Measurements from ENCODE around the gene TSPAN10. TPM values are rescaled to one million over a fixed set of nuclear protein-coding genes. Genes with fewer than 3 reads are reported as not detected.

TSPAN10 gene
- total RNA-seq, 1 donor from 2014 or later = 2.7 TPM

- Histone ChIP-seq H3K9ac (ENCODE audit: low read length) (no peak overlapping the region), H3K9me3 (ENCODE audit: insufficient read depth, low read depth, low read length) (no peaks in the 10 kb centered on the region), H3K4me1 (ENCODE audit: insufficient read depth, low read length) (peaks cover 17% of the 10 kb centered on the region), H3K4me2 (ENCODE audit: low read length) (no peak overlapping the region), H3K27me3 (ENCODE audit: insufficient read depth, low read length) (no peaks in the 10 kb centered on the region), H3K36me3 (ENCODE audit: insufficient read depth, low read length) (no peaks in the 10 kb centered on the region), H3K27ac (ENCODE audit: low read depth, low read length) (no peak overlapping the region), H3K79me2 (ENCODE audit: insufficient read depth, low read length) (peaks cover 40% of the 10 kb centered on the region), H3K4me3 (ENCODE audit: insufficient read depth, low read depth, low read length) (no peak overlapping the region), H2AFZ (ENCODE audit: low read depth, low read length) (no peak overlapping the region), H4K20me1 (ENCODE audit: insufficient read depth, low read length) (peaks cover under 1% of the 10 kb centered on the region)
- Mint-ChIP-seq H3K27me3 (ENCODE audit: low read depth, unreplicated experiment) (no peaks in the 10 kb centered on the region), H3K4me1 (ENCODE audit: low read depth, unreplicated experiment) (peaks cover 18% of the 10 kb centered on the region), H3K36me3 (ENCODE audit: low read depth, unreplicated experiment) (peaks cover 3% of the 10 kb centered on the region), H3K27ac (ENCODE audit: unreplicated experiment) (no peak overlapping the region), H3K4me3 (ENCODE audit: unreplicated experiment) (peak overlapping the region; percentile 57), H3K9me3 (ENCODE audit: unreplicated experiment) (no peaks in the 10 kb centered on the region)
- FAIRE-seq (no peak), DNase-seq (ENCODE audit: low read depth) (no peak)
- TF ChIP-seq EZH2 (IDR thresholded peaks at IDR 0.05; ENCODE audit: insufficient read depth, low read length) = no peak
- no peak for TF ChIP-seq CTCF (IDR thresholded peaks at IDR 0.05; ENCODE audit: insufficient read depth, low read depth, low read length)
Measured at GRCh38 chr17:81664051-81664470, 27.1 kb downstream of the TSPAN10 start.

GRCh38 chr17:81665205-81666091, 28.5 kb downstream of the TSPAN10 start:
- peak overlapping the region; percentile 93 for H3K9ac ChIP-seq (ENCODE audit: low read length)
- H3K4me2 ChIP-seq (ENCODE audit: low read length) = peak overlapping the region; percentile 97
- TF ChIP-seq EZH2 (IDR thresholded peaks at IDR 0.05; ENCODE audit: insufficient read depth, low read length) (no peak), CTCF (IDR thresholded peaks at IDR 0.05; ENCODE audit: insufficient read depth, low read depth, low read length) (no peak)
- H3K79me2 ChIP-seq (ENCODE audit: insufficient read depth, low read length) = peaks cover 52% of the 10 kb centered on the region
- no peaks in the 10 kb centered on the region for H3K9me3 ChIP-seq (ENCODE audit: insufficient read depth, low read depth, low read length)
- H2AFZ ChIP-seq (ENCODE audit: low read depth, low read length) = peak overlapping the region; percentile 61
- no peaks in the 10 kb centered on the region for H3K27me3 ChIP-seq (ENCODE audit: insufficient read depth, low read length)
- DNase-seq (ENCODE audit: low read depth) (no peak), FAIRE-seq (no peak)
- H3K4me1 ChIP-seq (ENCODE audit: insufficient read depth, low read length) = peaks cover 17% of the 10 kb centered on the region
- H4K20me1 ChIP-seq (ENCODE audit: insufficient read depth, low read length) = peaks cover 12% of the 10 kb centered on the region
- Mint-ChIP-seq H3K4me3 (ENCODE audit: unreplicated experiment) (peak overlapping the region; percentile 93), H3K9me3 (ENCODE audit: unreplicated experiment) (no peaks in the 10 kb centered on the region), H3K27ac (ENCODE audit: unreplicated experiment) (peak overlapping the region; percentile 96), H3K4me1 (ENCODE audit: low read depth, unreplicated experiment) (peaks cover 18% of the 10 kb centered on the region), H3K27me3 (ENCODE audit: low read depth, unreplicated experiment) (no peaks in the 10 kb centered on the region), H3K36me3 (ENCODE audit: low read depth, unreplicated experiment) (peaks cover 3% of the 10 kb centered on the region)
- H3K27ac ChIP-seq (ENCODE audit: low read depth, low read length) = peak overlapping the region; percentile 77
- peak overlapping the region; percentile 84 for H3K4me3 ChIP-seq (ENCODE audit: insufficient read depth, low read depth, low read length)
- peaks cover 4% of the 10 kb centered on the region for H3K36me3 ChIP-seq (ENCODE audit: insufficient read depth, low read length)

- FAIRE-seq = no peak
- no peak for DNase-seq (ENCODE audit: low read depth)
- peak overlapping the region; percentile 77 for H3K27ac ChIP-seq (ENCODE audit: low read depth, low read length)
- no peaks in the 10 kb centered on the region for H3K9me3 Mint-ChIP-seq (ENCODE audit: unreplicated experiment)
- H3K27me3 ChIP-seq (ENCODE audit: insufficient read depth, low read length) = no peaks in the 10 kb centered on the region
- no peaks in the 10 kb centered on the region for H3K9me3 ChIP-seq (ENCODE audit: insufficient read depth, low read depth, low read length)
- H3K4me1 Mint-ChIP-seq (ENCODE audit: low read depth, unreplicated experiment) = peaks cover 18% of the 10 kb centered on the region
- H3K4me1 ChIP-seq (ENCODE audit: insufficient read depth, low read length) = peaks cover 17% of the 10 kb centered on the region
- peaks cover 3% of the 10 kb centered on the region for H3K36me3 Mint-ChIP-seq (ENCODE audit: low read depth, unreplicated experiment)
- H3K4me2 ChIP-seq (ENCODE audit: low read length) = peak overlapping the region; percentile 97
- peak overlapping the region; percentile 61 for H2AFZ ChIP-seq (ENCODE audit: low read depth, low read length)
- H3K4me3 ChIP-seq (ENCODE audit: insufficient read depth, low read depth, low read length) = peak overlapping the region; percentile 84
- peak overlapping the region; percentile 96 for H3K27ac Mint-ChIP-seq (ENCODE audit: unreplicated experiment)
- peak overlapping the region; percentile 93 for H3K9ac ChIP-seq (ENCODE audit: low read length)
- peak overlapping the region; percentile 93 for H3K4me3 Mint-ChIP-seq (ENCODE audit: unreplicated experiment)
- no peaks in the 10 kb centered on the region for H3K27me3 Mint-ChIP-seq (ENCODE audit: low read depth, unreplicated experiment)
- TF ChIP-seq EZH2 (IDR thresholded peaks at IDR 0.05; ENCODE audit: insufficient read depth, low read length) = no peak
- H3K36me3 ChIP-seq (ENCODE audit: insufficient read depth, low read length) = peaks cover 4% of the 10 kb centered on the region
- peaks cover 53% of the 10 kb centered on the region for H3K79me2 ChIP-seq (ENCODE audit: insufficient read depth, low read length)
- peaks cover 14% of the 10 kb centered on the region for H4K20me1 ChIP-seq (ENCODE audit: insufficient read depth, low read length)
Measured at GRCh38 chr17:81666092-81666341, 29.0 kb downstream of the TSPAN10 start.

Measured in astrocyte (in vitro differentiated cells and primary cell).